Measurements from ENCODE around the gene ANXA4. TPM values are rescaled to one million over a fixed set of nuclear protein-coding genes. Genes with fewer than 3 reads are reported as not detected.
A peak's percentile ranks its signal among the peaks of the same experiment; 100 is the strongest.

Gene ANXA4
- total and polyA plus RNA-seq, 4 experiments from 2014 or later: 22.3 to 30.8 (median 25.9) TPM

- Mint-ChIP-seq H3K9me3 (no peaks in the 10 kb centered on the region), H3K27me3 (no peaks in the 10 kb centered on the region), H3K27ac (peak overlapping the region in 6 of 7 donors; percentile 15 to 86 (median 62)), H3K4me1 (peaks cover 9 to 22% (median 14%) of the 10 kb centered on the region in 4 donors), H3K4me3 (peak overlapping the region in 3 of 8 donors; percentile 4 to 63 (median 47)), H3K36me3 (peaks cover 9 to 10% of the 10 kb centered on the region in 2 donors)
- H3K4me3 ChIP-seq (ENCODE audit: low read length in 2 of 2): no peak overlapping the region
- no peaks in the 10 kb centered on the region for H3K9me3 ChIP-seq (ENCODE audit: control insufficient read depth in 1 of 2, low read length in 2 of 2)
- POLR2A ChIA-PET (ENCODE audit: partially characterized antibody): interaction anchor here (1.1 kb wide), 1 partner anchor 24 kb away, joined by 3 read pairs; no protein-coding TSS in a partner anchor
- H3K4me1 ChIP-seq (ENCODE audit: insufficient read depth, low read length): peaks cover 6% of the 10 kb centered on the region
- peak in 1 of 5 donors; percentile 1 for DNase-seq
- CTCF ChIA-PET (ENCODE audit: partially characterized antibody): interaction anchor here (0.7 to 6.7 kb wide), 4 partner anchors 11 to 511 kb away, joined by 3 to 39 read pairs (median 6); no protein-coding TSS in a partner anchor
- intact Hi-C loops (cut with micrococcal nuclease): no loop called here
- peaks cover 3% of the 10 kb centered on the region for H3K36me3 ChIP-seq (ENCODE audit: insufficient read depth, low read length)
- no peak overlapping the region for H3K27ac ChIP-seq (ENCODE audit: low read depth, low read length)
- no peaks in the 10 kb centered on the region for H3K27me3 ChIP-seq (ENCODE audit: insufficient read depth, low read length)
Measured at GRCh38 chr2:69804416-69804815, 62.5 kb downstream of the ANXA4 start.

DNA sequence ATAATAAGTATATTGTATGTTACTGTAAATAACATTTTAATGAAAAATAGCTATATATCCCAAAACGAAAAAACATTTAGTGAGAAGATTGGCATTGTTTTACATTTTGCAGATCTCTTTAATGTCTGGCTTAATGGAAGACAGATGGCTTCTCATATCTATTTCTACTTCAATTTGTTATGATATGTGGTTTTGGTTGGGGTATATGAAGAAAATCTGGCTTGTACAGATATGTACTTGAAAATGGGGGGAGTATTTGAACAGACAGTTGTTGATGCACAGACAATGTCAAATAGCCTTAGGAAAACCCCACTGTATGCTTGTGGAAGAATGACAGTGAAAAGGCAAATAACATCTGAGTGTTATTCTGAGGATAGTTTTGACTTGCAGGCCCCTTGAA, 64.0 kb downstream of the ANXA4 start:
- intact Hi-C loops (cut with micrococcal nuclease): no loop called here
- no peak overlapping the region for H3K4me3 ChIP-seq (ENCODE audit: low read length in 2 of 2)
- no peaks in the 10 kb centered on the region for H3K9me3 ChIP-seq (ENCODE audit: control insufficient read depth in 1 of 2, low read length in 2 of 2)
- Mint-ChIP-seq H3K36me3 (peaks cover 9 to 10% of the 10 kb centered on the region in 2 donors), H3K4me1 (peaks cover 9 to 22% (median 14%) of the 10 kb centered on the region in 4 donors), H3K9me3 (no peaks in the 10 kb centered on the region), H3K27ac (peak overlapping the region in 1 of 7 donors; percentile 2), H3K4me3 (no peak overlapping the region), H3K27me3 (no peaks in the 10 kb centered on the region)
- ChIA-PET CTCF (ENCODE audit: partially characterized antibody) (interaction anchor here (1.5 to 6.7 kb wide), 2 partner anchors 10 to 81 kb away, joined by 8 to 39 read pairs; no protein-coding TSS in a partner anchor), POLR2A (ENCODE audit: partially characterized antibody) (no interaction called here)
- peaks cover 3% of the 10 kb centered on the region for H3K36me3 ChIP-seq (ENCODE audit: insufficient read depth, low read length)
- no peak overlapping the region for H3K27ac ChIP-seq (ENCODE audit: low read depth, low read length)
- no peaks in the 10 kb centered on the region for H3K27me3 ChIP-seq (ENCODE audit: insufficient read depth, low read length)
- DNase-seq: no peak
- peaks cover 6% of the 10 kb centered on the region for H3K4me1 ChIP-seq (ENCODE audit: insufficient read depth, low read length)

DNA sequence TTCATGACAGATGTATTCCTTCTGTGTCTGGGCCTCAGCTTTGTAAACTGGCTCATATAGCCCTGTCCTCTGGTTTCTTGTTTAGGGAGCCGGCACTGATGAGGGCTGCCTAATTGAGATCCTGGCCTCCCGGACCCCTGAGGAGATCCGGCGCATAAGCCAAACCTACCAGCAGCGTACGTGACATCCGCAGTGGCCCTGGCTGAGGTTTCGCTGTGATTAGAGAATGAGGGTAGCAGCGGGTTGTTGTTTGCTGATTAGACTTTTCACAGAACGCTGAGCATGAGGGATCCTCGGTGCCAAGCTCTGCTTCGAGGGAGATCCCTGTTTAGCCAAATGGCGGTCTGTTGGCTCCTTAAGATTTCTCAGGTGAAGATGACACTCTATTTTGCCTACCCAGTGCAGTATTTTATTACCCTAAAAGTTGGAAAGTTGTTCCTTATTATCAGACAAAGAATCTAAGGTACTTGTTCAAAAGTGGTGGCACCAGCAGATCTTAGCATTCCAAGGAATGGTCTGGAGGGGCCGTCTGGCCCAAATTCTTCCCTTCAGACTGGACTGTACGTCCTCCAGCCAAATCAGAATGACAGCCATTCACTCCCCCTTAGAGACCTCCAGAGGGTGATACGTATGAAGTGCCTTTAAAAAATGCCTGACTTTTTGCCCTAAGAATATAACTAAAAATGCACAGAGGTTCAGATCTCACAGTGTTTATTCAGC, 66.0 kb downstream of the ANXA4 start:
- H3K27ac Mint-ChIP-seq: no peak overlapping the region
- POLR2A ChIA-PET (ENCODE audit: partially characterized antibody): no interaction called here

DNA sequence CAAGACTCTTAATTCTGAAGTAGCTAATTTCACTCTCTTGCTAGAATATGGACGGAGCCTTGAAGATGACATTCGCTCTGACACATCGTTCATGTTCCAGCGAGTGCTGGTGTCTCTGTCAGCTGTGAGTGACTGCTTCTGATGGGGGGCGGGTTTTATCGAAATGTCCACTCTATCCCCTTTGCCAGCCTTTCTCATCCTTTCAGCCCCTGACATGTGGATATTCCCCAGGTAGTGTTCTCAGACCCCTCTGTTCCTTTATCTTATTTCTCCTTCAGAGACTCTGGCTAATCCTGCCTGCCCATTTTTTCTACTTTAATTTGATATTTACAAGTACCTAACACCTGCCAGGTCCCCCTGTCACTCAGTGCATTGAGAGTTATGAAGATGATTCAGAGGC, 68.6 kb downstream of the ANXA4 start:
- CTCF ChIA-PET (ENCODE audit: partially characterized antibody): interaction anchor here (14.7 kb wide), 1 partner anchor 85 kb away, joined by 425 read pairs; no protein-coding TSS in a partner anchor
- Mint-ChIP-seq H3K9me3 (no peaks in the 10 kb centered on the region), H3K4me1 (no peaks in the 10 kb centered on the region), H3K27ac (no peak overlapping the region), H3K36me3 (peaks cover 4 to 13% of the 10 kb centered on the region in 2 donors), H3K4me3 (no peak overlapping the region), H3K27me3 (no peaks in the 10 kb centered on the region)
- Histone ChIP-seq H3K27me3 (ENCODE audit: insufficient read depth, low read length) (no peaks in the 10 kb centered on the region), H3K36me3 (ENCODE audit: insufficient read depth, low read length) (peaks cover 3% of the 10 kb centered on the region), H3K4me3 (ENCODE audit: low read length in 2 of 2) (no peak overlapping the region), H3K9me3 (ENCODE audit: control insufficient read depth in 1 of 2, low read length in 2 of 2) (no peaks in the 10 kb centered on the region), H3K27ac (ENCODE audit: low read depth, low read length) (no peak overlapping the region), H3K4me1 (ENCODE audit: insufficient read depth, low read length) (no peaks in the 10 kb centered on the region)
- intact Hi-C loops (cut with micrococcal nuclease): no loop called here
- POLR2A ChIA-PET (ENCODE audit: partially characterized antibody): no interaction called here
- no peak for DNase-seq

More for the DNA sequence above, 66.0 kb downstream of the ANXA4 start:
- intact Hi-C loops (cut with micrococcal nuclease): no loop called here
- no peak for DNase-seq
- CTCF ChIA-PET (ENCODE audit: partially characterized antibody): interaction anchor here (6.7 to 14.7 kb wide), 2 partner anchors 8 to 82 kb away, joined by 39 to 425 read pairs; no protein-coding TSS in a partner anchor
- Histone ChIP-seq H3K36me3 (ENCODE audit: insufficient read depth, low read length) (peaks cover 3% of the 10 kb centered on the region), H3K27me3 (ENCODE audit: insufficient read depth, low read length) (no peaks in the 10 kb centered on the region), H3K4me3 (ENCODE audit: low read length in 2 of 2) (no peak overlapping the region), H3K4me1 (ENCODE audit: insufficient read depth, low read length) (peaks cover 6% of the 10 kb centered on the region), H3K9me3 (ENCODE audit: control insufficient read depth in 1 of 2, low read length in 2 of 2) (no peaks in the 10 kb centered on the region), H3K27ac (ENCODE audit: low read depth, low read length) (no peak overlapping the region)
- Mint-ChIP-seq H3K4me1 (peaks cover 9 to 15% (median 11%) of the 10 kb centered on the region in 4 donors), H3K4me3 (no peak overlapping the region), H3K9me3 (no peaks in the 10 kb centered on the region), H3K27me3 (no peaks in the 10 kb centered on the region), H3K36me3 (peaks cover 9 to 14% of the 10 kb centered on the region in 2 donors)

DNA sequence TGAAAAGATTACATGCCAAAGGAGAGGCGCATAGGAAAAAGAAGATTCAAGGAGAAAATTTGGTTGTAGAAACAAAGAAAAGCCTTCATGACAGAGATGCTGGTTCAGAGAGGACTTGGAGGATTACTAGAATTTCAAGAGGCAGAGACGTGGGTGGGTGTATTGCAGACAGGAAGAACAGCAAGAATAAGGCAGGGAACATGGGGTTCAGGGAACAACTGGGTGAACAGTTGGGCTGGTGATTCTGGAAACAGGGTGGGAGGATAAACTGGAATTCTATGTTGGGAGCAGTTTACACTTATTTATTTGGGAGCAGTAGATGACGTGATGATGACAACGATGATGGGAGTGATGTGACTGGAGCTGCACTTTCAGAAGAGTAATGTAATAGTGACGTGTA, 69.1 kb downstream of the ANXA4 start:
- Mint-ChIP-seq H3K4me3 (no peak overlapping the region), H3K36me3 (peaks cover 4 to 13% of the 10 kb centered on the region in 2 donors), H3K9me3 (no peaks in the 10 kb centered on the region), H3K27ac (peak overlapping the region in 1 of 7 donors; percentile 38), H3K27me3 (no peaks in the 10 kb centered on the region), H3K4me1 (no peaks in the 10 kb centered on the region)
- CTCF ChIA-PET (ENCODE audit: partially characterized antibody): interaction anchor here (1.2 to 14.7 kb wide), 3 partner anchors 11 to 246 kb away, joined by 3 to 425 read pairs (median 5); no protein-coding TSS in a partner anchor
- intact Hi-C loops (cut with micrococcal nuclease): no loop called here
- Histone ChIP-seq H3K27me3 (ENCODE audit: insufficient read depth, low read length) (no peaks in the 10 kb centered on the region), H3K4me1 (ENCODE audit: insufficient read depth, low read length) (no peaks in the 10 kb centered on the region), H3K36me3 (ENCODE audit: insufficient read depth, low read length) (peaks cover 3% of the 10 kb centered on the region), H3K4me3 (ENCODE audit: low read length in 2 of 2) (no peak overlapping the region), H3K27ac (ENCODE audit: low read depth, low read length) (no peak overlapping the region), H3K9me3 (ENCODE audit: control insufficient read depth in 1 of 2, low read length in 2 of 2) (no peaks in the 10 kb centered on the region)
- no peak for DNase-seq
- POLR2A ChIA-PET (ENCODE audit: partially characterized antibody): no interaction called here

DNA sequence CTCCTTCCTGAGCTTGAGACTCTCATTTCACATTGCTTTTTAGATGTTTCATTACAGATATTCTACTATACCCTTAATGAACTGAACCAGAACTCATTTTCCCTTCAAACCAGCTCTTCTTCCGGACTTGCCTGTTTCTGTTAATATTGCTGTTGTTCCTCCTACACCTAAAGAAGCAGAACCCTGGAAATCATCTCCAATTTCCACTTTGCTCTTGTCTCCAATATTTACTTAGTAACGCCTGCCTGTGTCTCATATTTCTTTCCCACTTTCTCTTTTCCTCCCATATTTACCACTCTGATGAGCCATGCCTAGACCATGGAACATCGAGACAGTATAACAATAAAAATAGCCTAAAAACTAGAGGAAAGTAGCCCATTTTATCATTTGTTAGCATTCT, 69.7 kb downstream of the ANXA4 start:
- ChIA-PET POLR2A (ENCODE audit: partially characterized antibody) (interaction anchor here (1.1 kb wide), 1 partner anchor 374 kb away, joined by 3 read pairs; the partner anchor contains the start of gene NFU1), CTCF (ENCODE audit: partially characterized antibody) (interaction anchor here (0.8 to 14.7 kb wide), 4 partner anchors 12 to 247 kb away, joined by 3 to 425 read pairs (median 4); no protein-coding TSS in a partner anchor)
- no peaks in the 10 kb centered on the region for H3K9me3 Mint-ChIP-seq
- no peak for DNase-seq
- no peaks in the 10 kb centered on the region for H3K27me3 Mint-ChIP-seq
- no peaks in the 10 kb centered on the region for H3K36me3 ChIP-seq (ENCODE audit: insufficient read depth, low read length)
- H3K27ac Mint-ChIP-seq: no peak overlapping the region
- H3K4me1 Mint-ChIP-seq: no peaks in the 10 kb centered on the region
- no peaks in the 10 kb centered on the region for H3K9me3 ChIP-seq (ENCODE audit: control insufficient read depth in 1 of 2, low read length in 2 of 2)
- H3K27ac ChIP-seq (ENCODE audit: low read depth, low read length): no peak overlapping the region
- H3K4me1 ChIP-seq (ENCODE audit: insufficient read depth, low read length): peaks cover under 1% of the 10 kb centered on the region
- H3K4me3 ChIP-seq (ENCODE audit: low read length in 2 of 2): no peak overlapping the region
- no peak overlapping the region for H3K4me3 Mint-ChIP-seq
- peaks cover under 1 to 10% of the 10 kb centered on the region in 2 donors for H3K36me3 Mint-ChIP-seq
- intact Hi-C loops (cut with micrococcal nuclease): no loop called here
- H3K27me3 ChIP-seq (ENCODE audit: insufficient read depth, low read length): no peaks in the 10 kb centered on the region

GRCh38 chr2:69815717-69816116, 73.8 kb downstream of the ANXA4 start:
- H3K4me1 Mint-ChIP-seq: peaks cover 3 to 5% (median 4%) of the 10 kb centered on the region in 4 donors
- Histone ChIP-seq H3K4me3 (ENCODE audit: low read length in 2 of 2) (no peak overlapping the region), H3K27ac (ENCODE audit: low read depth, low read length) (no peak overlapping the region), H3K27me3 (ENCODE audit: insufficient read depth, low read length) (no peaks in the 10 kb centered on the region), H3K9me3 (ENCODE audit: control insufficient read depth in 1 of 2, low read length in 2 of 2) (no peaks in the 10 kb centered on the region), H3K4me1 (ENCODE audit: insufficient read depth, low read length) (peaks cover 7% of the 10 kb centered on the region), H3K36me3 (ENCODE audit: insufficient read depth, low read length) (no peaks in the 10 kb centered on the region)
- H3K27me3 Mint-ChIP-seq: no peaks in the 10 kb centered on the region
- ChIA-PET CTCF (ENCODE audit: partially characterized antibody) (interaction anchor here (1.1 to 14.7 kb wide), 10 partner anchors 11 to 378 kb away, joined by 3 to 425 read pairs (median 8); partner anchors contain the start of genes ANXA4 and NFU1), POLR2A (ENCODE audit: partially characterized antibody) (interaction anchor here (1.1 to 1.4 kb wide), 5 partner anchors 11 to 99 kb away, joined by 3 to 6 read pairs (median 3); partner anchors contain the start of gene ANXA4)
- intact Hi-C loops (cut with micrococcal nuclease): loop anchor here (5.0 kb wide), 1 partner anchor 73 kb away; the partner anchor contains the start of gene ANXA4
- peaks cover 9 to 11% of the 10 kb centered on the region in 2 donors for H3K36me3 Mint-ChIP-seq
- no peak overlapping the region for H3K27ac Mint-ChIP-seq
- no peaks in the 10 kb centered on the region for H3K9me3 Mint-ChIP-seq
- no peak for DNase-seq
- no peak overlapping the region for H3K4me3 Mint-ChIP-seq

Data from CD4-positive, alpha-beta memory T cell (primary cell).